HEK293 (cell line): Measurements from ENCODE around the gene MED13L.

Experiments
- ZNF221 ChIP-seq: fragments of 450-650 bp; formaldehyde crosslinking; IDR thresholded peaks from 2 replicates; pipeline ENCODE4 v1.5.1; 2017; ENCODE audit warnings: missing biosample characterization, missing genetic modification characterization, borderline replicate concordance
- ZNF302 ChIP-seq: fragments of 450-650 bp; formaldehyde crosslinking; IDR thresholded peaks from 2 replicates; pipeline ENCODE4 v1.5.1; 2016; ENCODE audit warnings: missing biosample characterization, missing genetic modification characterization, low read depth
- ZNF354C ChIP-seq: fragments of 450-650 bp; formaldehyde crosslinking; IDR thresholded peaks from 2 replicates; pipeline ENCODE4 v1.5.1; 2016; ENCODE audit warnings: missing biosample characterization, missing genetic modification characterization, low read depth, borderline replicate concordance
- TF ChIP-seq, protein P1 (sequence below): fragments of 450-650 bp; formaldehyde crosslinking; IDR thresholded peaks from 2 replicates; pipeline ENCODE4 v1.5.1; 2016; ENCODE audit warnings: missing biosample characterization, missing genetic modification characterization
- TF ChIP-seq, protein P2 (sequence below): sonication (generic); formaldehyde crosslinking; IDR thresholded peaks from 2 replicates; pipeline ENCODE4 v1.8.1; 2022; ENCODE audit warnings: mild to moderate bottlenecking, moderate library complexity, missing genetic modification reagents

DNA sequence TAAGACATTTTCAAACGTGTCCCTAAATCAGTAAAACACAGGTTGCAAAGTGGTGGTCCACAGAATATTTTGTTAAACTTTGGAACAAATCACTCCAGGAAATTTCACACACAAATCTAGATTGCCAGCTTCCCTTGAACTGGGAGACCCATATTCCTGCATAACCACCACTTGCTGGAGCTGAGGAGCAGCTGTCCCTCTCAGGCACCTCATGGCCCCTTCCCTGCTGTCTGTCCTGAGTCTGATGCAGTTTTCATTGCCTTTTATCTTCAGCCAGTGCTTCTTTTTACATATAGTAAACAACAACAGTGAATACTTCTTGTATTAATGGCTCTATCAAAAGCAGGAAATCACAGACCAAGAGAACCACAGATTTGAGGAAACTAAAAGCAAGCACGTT is 289.3 kb downstream of the MED13L start:
- no peak for TF ChIP-seq ZNF354C (tag by site-specific recombination)
- TF ChIP-seq ZNF221 (tag by site-specific recombination): no peak
- no peak for TF ChIP-seq ZNF302
- TF ChIP-seq, protein P1, sequence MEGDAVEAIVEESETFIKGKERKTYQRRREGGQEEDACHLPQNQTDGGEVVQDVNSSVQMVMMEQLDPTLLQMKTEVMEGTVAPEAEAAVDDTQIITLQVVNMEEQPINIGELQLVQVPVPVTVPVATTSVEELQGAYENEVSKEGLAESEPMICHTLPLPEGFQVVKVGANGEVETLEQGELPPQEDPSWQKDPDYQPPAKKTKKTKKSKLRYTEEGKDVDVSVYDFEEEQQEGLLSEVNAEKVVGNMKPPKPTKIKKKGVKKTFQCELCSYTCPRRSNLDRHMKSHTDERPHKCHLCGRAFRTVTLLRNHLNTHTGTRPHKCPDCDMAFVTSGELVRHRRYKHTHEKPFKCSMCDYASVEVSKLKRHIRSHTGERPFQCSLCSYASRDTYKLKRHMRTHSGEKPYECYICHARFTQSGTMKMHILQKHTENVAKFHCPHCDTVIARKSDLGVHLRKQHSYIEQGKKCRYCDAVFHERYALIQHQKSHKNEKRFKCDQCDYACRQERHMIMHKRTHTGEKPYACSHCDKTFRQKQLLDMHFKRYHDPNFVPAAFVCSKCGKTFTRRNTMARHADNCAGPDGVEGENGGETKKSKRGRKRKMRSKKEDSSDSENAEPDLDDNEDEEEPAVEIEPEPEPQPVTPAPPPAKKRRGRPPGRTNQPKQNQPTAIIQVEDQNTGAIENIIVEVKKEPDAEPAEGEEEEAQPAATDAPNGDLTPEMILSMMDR (tag by site-specific recombination): no peak
- TF ChIP-seq, protein P2, sequence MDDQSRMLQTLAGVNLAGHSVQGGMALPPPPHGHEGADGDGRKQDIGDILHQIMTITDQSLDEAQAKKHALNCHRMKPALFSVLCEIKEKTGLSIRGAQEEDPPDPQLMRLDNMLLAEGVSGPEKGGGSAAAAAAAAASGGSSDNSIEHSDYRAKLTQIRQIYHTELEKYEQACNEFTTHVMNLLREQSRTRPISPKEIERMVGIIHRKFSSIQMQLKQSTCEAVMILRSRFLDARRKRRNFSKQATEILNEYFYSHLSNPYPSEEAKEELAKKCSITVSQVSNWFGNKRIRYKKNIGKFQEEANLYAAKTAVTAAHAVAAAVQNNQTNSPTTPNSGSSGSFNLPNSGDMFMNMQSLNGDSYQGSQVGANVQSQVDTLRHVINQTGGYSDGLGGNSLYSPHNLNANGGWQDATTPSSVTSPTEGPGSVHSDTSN (CRISPR knock-in tag): no peak
